Kidney tubule cell (primary cell): Measurements from ENCODE around the gene ZNF692.
"Not testable (repeated sequence)": the region's sequence is repeated elsewhere in the genome, so short reads cannot be mapped to it uniquely, and the experiment has no call there.

ENCODE experiments used
- DNase-seq: peaks from one replicate; pipeline ENCODE4 v3.0.0-alpha.2; 2018; ENCODE audit warnings: low spot score

Gene ZNF692

GRCh38 chr1:248858891-248859889 is at the start of gene ZNF692:
TSS of gene ZNF692 (minus strand) at chr1:248859085. CDS start at chr1:248858309, 776 bp downstream.
- peak; percentile 98 for DNase-seq

- DNase-seq, result peak; percentile 39
Observed at GRCh38 chr1:248906753-248907661, 48.1 kb upstream of the ZNF692 start.

DNA sequence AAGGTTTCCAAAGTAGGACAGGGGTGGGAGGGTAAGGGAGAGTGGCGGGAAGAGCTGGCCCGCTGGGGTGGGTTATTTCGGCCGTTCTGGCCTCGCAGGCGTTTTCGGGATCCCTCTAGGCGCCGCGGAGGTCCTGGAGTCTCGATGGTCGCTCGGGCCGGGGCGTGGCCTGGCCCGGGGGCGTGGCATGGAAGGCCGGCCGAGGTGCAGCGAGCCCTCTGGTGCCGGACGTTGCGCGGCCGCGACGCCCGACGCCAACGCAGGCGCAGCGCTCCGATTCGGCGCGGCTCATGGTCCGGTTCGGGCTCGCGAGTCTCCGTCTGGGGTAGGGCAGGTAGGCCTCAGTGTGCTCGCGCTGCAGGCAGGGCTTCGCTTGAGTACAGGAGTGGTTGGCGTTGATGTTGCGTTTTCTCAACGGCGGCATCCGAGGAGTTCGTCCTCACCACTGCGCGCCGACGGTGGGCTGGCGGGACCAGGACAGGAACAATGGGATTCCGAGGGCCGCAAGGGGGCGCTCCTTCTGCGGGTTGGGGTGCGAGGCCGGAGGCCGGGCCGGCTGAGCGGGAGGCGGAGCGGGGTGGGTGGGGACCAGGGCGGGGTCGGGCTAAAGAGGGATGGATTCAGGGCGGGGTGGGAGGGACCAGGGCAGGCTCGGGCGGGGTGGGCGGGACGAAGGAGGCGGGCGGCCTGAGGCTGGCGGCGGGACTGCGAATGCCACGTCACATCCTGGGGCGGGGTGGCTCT is 47.3 kb upstream of the ZNF692 start, which contains the start of gene PGBD2:
Gene PGBD2, plus strand, starts transcription at position 227 of the 744 bp plus-strand sequence. CDS start 7,628 bp downstream, outside the sequence.
- DNase-seq, result peak; percentile 91

DNA sequence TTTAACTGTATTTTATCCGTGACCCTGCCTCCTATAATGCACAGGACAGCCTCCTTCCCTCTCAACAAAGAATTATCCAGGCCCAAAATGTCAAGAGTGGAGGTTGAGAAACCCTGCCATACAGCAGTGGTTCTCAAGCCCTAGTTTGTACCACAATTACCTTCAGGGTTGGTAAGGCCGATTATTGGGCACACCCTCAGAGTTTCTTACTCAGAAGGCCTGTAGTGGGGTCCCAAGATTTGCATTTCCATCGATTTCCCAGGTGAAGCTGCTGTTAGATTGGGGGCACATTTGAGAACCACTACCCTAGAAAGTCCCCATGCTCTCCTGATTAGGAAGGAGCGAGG is 46.8 kb upstream of the ZNF692 start:
- DNase-seq, result no peak

DNA sequence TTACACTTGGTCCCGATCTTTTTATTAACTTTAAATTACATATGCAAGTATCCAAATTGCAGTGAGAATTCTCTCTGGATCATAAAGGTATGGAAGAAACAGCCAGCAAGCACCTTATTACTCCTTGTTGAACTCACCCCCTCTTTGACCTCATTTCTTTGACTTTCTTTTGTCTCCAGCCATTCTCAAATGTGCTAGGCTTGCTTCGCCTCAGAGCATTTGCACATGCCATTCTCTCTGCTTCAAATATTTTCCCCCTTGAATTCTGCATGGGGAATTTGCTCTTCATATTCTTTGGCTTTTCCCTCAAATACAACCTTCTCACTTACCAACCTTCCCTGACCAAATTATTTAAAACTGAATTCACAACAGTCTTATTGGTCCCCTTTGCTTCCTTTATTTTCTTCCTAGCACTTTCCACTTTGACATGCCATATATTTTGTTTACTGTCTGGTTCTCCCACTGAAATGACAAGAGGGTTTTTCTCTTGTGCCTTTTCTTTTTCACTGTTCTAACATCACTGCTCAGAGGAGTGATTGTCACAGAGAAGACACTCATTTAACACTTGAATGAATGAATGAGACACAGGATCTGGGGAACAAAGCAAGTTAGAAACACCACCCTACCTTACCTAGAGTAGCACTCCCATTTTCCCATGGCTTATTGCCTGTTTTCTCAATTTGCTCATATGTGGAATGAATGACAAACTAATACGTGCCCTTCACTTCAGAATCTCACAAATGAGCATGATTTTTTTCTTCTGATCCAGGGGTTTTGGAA is 45.7 kb upstream of the ZNF692 start:
- DNase-seq, result no peak

GRCh38 chr1:248901578-248901977 is 42.7 kb upstream of the ZNF692 start:
- DNase-seq, result no peak

DNA sequence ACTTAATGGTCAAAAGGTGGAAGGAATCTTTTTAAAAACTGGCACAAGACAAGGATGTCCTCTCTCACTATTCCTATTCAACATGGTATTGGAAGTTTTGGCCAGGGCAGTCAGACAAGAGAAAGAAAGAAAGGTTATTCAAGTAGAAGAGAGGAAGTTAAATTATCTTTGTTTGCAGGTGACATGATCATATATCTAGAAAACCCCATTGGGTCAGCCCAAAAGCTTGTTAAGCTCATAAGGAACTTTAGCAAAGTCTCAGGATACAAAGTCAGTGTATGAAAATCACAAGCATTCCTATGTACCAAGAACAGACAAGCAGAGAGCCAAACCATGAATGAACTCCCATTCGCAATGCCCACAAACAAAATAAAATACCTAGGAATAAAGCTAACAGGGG is 41.8 kb upstream of the ZNF692 start:
- DNase-seq, result no peak

DNA sequence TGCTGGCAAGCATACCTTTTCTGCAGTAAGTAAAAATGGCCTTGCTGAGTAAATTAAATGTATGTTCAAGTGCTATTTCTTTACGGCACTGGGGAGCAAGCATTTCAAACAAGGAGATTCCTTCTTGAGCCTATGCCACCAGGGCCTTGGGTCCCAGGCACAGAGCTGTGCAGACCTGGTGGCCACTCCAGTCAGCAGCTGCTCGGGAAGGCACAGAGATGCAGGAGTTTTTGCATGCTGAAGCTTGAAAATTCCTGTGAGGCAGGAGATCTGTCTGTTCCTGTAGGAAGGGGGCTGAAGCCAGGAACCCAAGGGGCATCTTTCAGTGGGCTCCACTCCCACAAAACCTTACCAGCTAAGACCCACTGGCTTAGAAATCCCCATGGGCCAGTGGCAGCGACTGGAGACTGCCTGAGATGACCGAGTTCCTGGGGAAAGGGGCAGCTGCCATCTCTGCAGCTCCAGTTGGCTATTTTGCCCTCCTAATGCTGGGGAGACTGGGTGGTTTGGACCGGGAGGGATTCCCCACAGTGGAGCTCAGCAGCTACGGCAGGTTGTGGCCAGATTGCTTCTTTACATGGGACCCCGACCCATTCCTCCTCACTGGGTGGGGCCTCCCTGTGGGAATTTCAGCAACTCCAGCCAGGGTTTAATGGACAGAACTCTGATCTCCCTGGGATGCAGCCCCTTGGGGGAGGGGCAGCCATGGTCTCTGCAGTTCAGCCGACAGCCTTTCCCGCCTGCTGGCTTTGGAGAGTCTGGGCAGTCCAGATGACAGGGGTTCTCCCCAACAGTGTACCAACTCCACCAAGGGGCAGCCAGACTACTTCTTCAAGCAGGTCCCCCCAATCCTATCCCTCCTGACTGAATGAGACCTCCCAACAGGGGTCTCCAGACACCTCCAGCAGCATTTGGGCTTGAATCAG is 38.8 kb upstream of the ZNF692 start:
- no peak for DNase-seq

DNA sequence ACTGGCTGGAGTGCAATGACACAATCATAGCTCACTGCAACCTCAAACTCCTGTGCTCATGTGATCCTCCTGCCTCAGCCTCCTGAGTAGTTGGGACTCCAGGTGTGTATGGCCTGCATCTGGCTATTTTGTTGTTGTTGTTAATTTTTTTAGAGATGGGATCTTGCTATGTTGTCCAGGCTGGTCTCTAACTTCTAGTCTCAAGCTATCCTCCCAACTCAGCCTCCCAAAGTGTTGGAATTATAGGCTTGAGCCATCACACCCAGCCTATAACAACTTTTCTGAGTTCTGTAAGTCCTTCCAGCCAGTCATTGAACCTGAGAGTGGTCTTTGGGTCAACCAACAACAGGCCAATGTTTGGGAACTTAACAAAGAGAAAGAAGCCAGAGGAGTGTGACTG is 36.0 kb upstream of the ZNF692 start:
- DNase-seq, result no peak

DNA sequence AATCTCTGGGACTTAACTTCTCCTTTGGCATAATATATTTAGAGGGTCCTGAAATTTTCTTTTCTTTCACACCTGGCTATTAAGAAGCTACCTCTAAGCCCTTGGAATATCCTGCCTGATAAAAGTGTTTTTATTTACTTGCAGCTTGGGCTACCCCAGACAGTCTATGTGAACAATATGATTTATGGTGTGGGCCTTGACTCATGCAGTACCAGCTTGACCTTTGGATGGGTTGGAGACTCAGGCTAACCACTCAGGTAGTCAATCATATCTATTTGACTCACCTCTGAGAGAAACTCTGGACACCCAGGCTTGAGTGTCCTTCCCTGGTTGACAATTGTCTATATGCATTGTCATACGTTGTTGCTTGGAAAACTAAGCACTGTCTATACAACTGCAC is 33.7 kb upstream of the ZNF692 start:
- peak; percentile 31 for DNase-seq

DNA sequence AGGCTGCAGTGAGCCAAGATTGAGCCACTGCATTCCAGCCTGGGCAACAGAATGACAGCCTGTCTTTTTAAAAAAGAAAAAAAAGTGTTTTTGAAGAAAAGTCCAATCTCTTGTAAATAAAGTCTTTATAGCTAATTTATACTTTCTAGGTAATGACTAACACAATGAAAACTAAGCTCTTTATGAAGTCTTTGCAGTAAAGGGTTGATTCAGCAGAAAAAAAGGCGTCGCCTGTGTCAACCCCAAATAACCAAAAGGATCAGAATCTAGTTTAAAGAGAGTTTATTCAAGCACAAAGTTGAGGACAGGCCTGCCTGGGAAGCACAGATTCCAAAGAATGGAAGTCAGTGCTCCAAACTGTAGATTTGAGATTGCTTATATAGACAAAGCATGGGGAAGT is 32.9 kb upstream of the ZNF692 start:
- DNase-seq, result no peak

GRCh38 chr1:248890549-248891498 is 31.9 kb upstream of the ZNF692 start:
- no peak for DNase-seq

DNA sequence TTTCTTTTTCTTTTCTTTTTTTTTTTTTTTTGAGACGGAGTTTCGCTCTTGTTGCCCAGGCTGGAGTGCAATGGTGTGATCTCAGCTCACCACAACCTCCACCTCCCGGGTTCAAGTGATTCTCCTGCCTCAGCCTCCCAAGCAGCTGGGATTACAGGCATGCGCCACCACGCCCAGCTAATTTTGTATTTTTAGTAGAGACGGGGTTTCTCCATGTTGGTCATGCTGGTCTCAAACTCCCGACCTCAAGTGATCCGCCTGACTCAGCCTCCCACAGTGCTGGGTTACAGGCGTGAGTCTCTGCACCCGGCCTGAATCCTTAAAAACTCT is 31.0 kb upstream of the ZNF692 start:
- DNase-seq, result not testable (repeated sequence)

GRCh38 chr1:248886237-248886895 is 27.5 kb upstream of the ZNF692 start:
- DNase-seq, result no peak

GRCh38 chr1:248885646-248886045 is 26.8 kb upstream of the ZNF692 start:
- no peak for DNase-seq

DNA sequence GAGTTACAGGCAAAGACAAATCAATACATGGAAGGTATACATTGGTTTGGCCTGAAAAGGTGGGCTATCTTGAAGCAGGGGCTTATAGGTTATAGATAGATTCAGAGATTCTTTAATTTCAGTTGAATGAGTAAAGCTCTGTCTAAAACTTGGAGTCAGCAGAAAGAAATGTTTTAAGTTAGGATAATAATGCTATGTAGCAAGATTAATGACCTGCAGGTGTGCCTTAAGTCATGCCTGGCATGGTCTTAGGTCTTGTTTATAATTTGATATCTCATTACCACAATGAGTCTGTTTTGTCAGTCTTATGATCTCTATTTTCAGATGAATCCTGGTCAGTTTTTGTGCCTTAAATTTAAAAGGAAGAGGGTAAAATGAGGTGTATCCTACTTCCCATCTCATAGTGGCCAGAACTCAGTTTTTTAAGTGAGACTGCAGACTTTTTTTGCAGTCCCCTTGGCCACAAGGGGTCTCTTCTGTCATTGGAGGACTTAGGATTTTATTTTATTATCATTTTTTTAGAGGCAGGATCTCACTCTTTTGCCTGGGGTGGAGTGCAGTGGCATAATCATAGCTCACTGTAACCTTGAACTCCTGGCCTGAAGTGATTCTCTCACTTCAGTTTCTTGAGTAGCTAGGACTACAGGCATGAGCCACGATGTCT is 25.9 kb upstream of the ZNF692 start:
- DNase-seq, result no peak

DNA sequence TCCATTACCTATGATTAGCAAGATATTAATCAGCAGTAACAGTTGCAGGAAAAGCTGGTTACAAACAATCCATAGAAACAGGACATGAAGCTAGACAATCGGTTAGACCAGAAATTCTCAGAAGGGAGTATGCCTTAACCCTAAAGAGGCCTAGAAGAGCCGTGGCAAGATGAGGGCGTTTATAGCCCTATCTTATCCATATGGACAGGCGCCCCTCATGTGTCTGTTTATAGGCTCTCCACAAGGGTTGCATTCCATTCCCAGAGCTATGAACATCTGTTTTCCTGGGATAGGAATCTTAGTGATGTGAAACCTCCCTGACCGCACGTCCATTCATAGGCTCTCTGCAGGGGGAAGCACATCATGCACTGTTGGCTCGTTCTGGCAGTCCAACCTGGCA is 23.5 kb upstream of the ZNF692 start:
- DNase-seq, result not testable (repeated sequence)

DNA sequence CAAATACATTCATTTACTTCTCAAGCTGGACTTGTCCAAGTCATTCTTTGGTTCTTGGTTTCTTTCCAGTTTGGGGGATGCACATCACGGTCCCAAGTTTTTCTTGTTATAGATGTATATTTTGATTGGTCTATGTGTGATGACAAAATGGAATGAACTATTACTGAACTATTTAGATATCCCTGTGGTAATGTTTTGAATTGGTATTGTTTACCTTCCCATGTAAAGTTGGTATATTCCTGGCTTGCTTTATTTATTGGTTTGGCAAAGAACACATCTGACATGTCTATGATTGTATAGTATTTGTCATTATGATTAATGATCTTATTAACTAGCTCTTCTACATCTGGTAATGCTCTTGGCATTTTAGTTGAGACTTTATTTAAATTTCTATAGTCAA is 22.4 kb upstream of the ZNF692 start:
- DNase-seq, result no peak
